ENCODE data around the gene HS3ST6.
A peak's percentile ranks its signal among the peaks of the same experiment; 100 is the strongest.

DNA sequence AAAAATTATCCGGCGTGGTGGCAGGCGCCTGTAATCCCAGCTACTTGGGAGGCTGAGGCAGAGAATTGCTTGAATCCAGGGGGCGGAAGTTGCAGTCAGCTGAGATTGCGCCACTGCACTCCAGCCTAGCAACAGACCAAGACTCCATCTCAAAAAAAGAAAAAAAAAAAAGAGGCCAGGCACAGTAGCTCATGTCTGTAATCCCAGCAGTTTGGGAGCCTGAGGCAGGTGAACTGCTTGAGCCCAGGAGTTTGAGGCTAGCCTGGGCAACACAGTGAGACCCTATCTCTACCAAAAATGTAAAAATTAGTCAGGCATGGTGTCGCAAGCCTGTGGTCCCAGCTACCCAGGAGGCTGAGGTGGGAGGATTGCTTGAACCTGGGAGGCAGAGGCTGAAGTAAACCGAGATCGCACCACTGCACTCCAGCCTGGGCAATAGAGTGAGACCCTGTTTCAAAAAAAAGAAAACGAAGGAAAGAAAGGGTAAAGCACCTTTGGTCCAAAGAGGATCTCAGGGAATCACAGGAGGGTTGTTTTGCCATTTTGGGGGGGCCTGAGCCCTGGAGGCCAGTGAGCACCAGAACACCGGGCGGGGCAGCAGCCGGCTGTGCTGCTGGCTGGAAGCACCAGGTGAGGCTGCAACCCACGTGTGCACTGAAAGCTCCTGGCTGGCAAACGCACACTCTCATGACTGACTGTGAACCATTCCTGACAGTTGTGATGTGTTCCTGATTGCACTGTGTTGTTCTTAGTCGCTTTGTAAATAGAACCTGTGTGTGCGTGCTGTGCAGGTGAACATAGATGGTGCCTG lies 18.4 kb downstream of the HS3ST6 start:
- TF ChIP-seq, protein P1, sequence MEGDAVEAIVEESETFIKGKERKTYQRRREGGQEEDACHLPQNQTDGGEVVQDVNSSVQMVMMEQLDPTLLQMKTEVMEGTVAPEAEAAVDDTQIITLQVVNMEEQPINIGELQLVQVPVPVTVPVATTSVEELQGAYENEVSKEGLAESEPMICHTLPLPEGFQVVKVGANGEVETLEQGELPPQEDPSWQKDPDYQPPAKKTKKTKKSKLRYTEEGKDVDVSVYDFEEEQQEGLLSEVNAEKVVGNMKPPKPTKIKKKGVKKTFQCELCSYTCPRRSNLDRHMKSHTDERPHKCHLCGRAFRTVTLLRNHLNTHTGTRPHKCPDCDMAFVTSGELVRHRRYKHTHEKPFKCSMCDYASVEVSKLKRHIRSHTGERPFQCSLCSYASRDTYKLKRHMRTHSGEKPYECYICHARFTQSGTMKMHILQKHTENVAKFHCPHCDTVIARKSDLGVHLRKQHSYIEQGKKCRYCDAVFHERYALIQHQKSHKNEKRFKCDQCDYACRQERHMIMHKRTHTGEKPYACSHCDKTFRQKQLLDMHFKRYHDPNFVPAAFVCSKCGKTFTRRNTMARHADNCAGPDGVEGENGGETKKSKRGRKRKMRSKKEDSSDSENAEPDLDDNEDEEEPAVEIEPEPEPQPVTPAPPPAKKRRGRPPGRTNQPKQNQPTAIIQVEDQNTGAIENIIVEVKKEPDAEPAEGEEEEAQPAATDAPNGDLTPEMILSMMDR (IDR thresholded peaks at IDR 0.05) = peak in 2 of 5 experiments; percentile 10 to 27
- TF ChIP-seq POLR2AphosphoS5 (IDR thresholded peaks at IDR 0.05) (peak in 1 of 3 donors; percentile 45), POLR2A (IDR thresholded peaks at IDR 0.05) (no peak)

Measured in transverse colon (tissue), 4 donors.